Transverse colon (tissue), 4 donors: ENCODE results near the gene RAX. TPM values are rescaled to one million over a fixed set of nuclear protein-coding genes. Genes with fewer than 3 reads are reported as not detected.

ENCODE experiments used
- DNase-seq: peaks from one replicate; pipeline ENCODE4 v3.0.0-alpha.2; 2019
- H3K27ac ChIP-seq, 4 donors: fragments of 200-600 bp; sonication (generic); 2 replicates each; pipeline ENCODE4 v1.5.1; 2016 to 2018; ENCODE audit warnings: inconsistent platforms in 4 of 4
- H3K27me3 ChIP-seq: fragments of 200-600 bp; sonication (generic); 2 replicates; pipeline ENCODE4 v1.5.1; 2017; ENCODE audit warnings: inconsistent platforms
- H3K36me3 ChIP-seq, 4 donors: fragments of 200-600 bp; sonication (generic); 2 replicates each; pipeline ENCODE4 v1.5.1; 2017 to 2019; ENCODE audit warnings: inconsistent platforms in 4 of 4
- H3K4me1 ChIP-seq, 4 donors: fragments of 200-600 bp; sonication (generic); 2 replicates each; pipeline ENCODE4 v1.5.1; 2017 to 2020; ENCODE audit warnings: inconsistent platforms in 4 of 4
- H3K4me3 ChIP-seq, 4 donors: fragments of 200-600 bp; sonication (generic); 1 replicate in 1 of 4; 2 replicates in 3 of 4; pipeline versions ENCODE4 v1.5.1 to v1.6.1; 2017 to 2019; ENCODE audit warnings: inconsistent platforms in 4 of 4
- H3K9me3 ChIP-seq, 2 donors: fragments of 200-600 bp; sonication (generic); 2 replicates each; pipeline ENCODE4 v1.5.1; 2017 to 2019; ENCODE audit warnings: inconsistent platforms in 2 of 2
- EP300 ChIP-seq: sonication (generic); formaldehyde crosslinking; IDR thresholded peaks from one replicate; pipeline ENCODE4 v1.6.1; 2017; ENCODE audit warnings: antibody characterized with exemption, low read depth
- POLR2A ChIP-seq: fragments of 450-650 bp; IDR thresholded peaks from one replicate; pipeline ENCODE4 v1.6.1; 2016; ENCODE audit warnings: antibody characterized with exemption, mild to moderate bottlenecking, moderate library complexity
- POLR2AphosphoS5 ChIP-seq, 3 donors: sonication (generic); formaldehyde crosslinking; IDR thresholded peaks; one replicate each; pipeline ENCODE4 v1.6.1; 2016; ENCODE audit warnings: antibody characterized with exemption in 3 of 3
- WGBS, 2 donors: methylation state at CpG; one replicate each; pipeline ENCODE4 v1.1.5; 2018; ENCODE audit warnings: low coverage in 1 of 2; 5-methylcytosine and 5-hydroxymethylcytosine counted together
- in situ Hi-C, 4 donors: fragments of 200-750 bp; cut with MboI; loops; one replicate each; pipeline versions ENCODE4 v1.15.0 to v1.15.1; 2017; ENCODE audit warnings: low sequenced_read_pairs in 3 of 4, low pct_ligation_motif_present in 1 of 4, low pct_unique_long_range_greater_than_20kb in 1 of 4
- intact Hi-C: fragments of 100-400 bp; cut with DNase I; formaldehyde crosslinking; loops from one replicate; pipeline ENCODE4 v1.15.1; 2023; ENCODE audit warnings: low total_unique reads
- total RNA-seq, 4 donors: library from RNA; depleted of rRNA; stranded (reverse); fragments of >200 nt; gene quantifications; one replicate each; pipeline ENCODE4 v1.1.0, GENCODE V29; 2016
- TF ChIP-seq, protein P1 (sequence below), 5 experiments: fragments of 200-600 bp in 3 of 5; fragments of 450-650 bp in 2 of 5; sonication (generic) in 3 of 5; IDR thresholded peaks; 1 replicate in 2 of 5; 2 replicates in 3 of 5; pipeline ENCODE4 v1.5.1; 2016 to 2017; ENCODE audit warnings: antibody characterized with exemption in 5 of 5, inconsistent platforms in 3 of 5, mild to moderate bottlenecking in 2 of 5, moderate library complexity in 1 of 5

Gene RAX
- total RNA-seq, 4 donors from 2014 or later = not detected

DNA sequence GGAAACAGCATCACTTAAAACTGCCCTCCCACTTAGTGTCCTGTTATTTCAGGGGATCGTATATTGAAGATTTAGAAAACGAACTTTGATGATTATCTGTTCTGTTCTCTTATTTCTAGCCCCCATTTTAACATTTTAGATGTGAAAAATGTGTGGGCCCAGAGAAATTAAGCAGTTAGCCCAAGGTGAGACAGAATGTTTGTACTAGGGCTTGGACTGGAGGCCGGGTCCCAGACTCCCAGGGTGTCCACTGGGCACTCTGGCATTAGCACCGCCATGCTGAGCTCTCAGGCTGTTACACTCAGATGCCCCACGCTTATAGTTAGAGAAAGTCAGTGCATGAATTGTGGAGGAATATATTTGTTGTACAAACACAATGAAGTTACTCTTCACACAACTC lies 5.5 kb upstream of the RAX start:
- WGBS, 2 donors = 65 to 79% methylated on average over 3 to 5 of the region's 5 CpGs
- Histone ChIP-seq H3K9me3 (no peaks in the 10 kb centered on the region), H3K4me1 (peaks cover 0 to 4% (median 1%) of the 10 kb centered on the region in 4 donors), H3K36me3 (no peaks in the 10 kb centered on the region), H3K27ac (no peak overlapping the region), H3K27me3 (peaks cover 72% of the 10 kb centered on the region), H3K4me3 (no peak overlapping the region)
- no peak for DNase-seq
- in situ Hi-C loops = no loop called here
- TF ChIP-seq, protein P1, sequence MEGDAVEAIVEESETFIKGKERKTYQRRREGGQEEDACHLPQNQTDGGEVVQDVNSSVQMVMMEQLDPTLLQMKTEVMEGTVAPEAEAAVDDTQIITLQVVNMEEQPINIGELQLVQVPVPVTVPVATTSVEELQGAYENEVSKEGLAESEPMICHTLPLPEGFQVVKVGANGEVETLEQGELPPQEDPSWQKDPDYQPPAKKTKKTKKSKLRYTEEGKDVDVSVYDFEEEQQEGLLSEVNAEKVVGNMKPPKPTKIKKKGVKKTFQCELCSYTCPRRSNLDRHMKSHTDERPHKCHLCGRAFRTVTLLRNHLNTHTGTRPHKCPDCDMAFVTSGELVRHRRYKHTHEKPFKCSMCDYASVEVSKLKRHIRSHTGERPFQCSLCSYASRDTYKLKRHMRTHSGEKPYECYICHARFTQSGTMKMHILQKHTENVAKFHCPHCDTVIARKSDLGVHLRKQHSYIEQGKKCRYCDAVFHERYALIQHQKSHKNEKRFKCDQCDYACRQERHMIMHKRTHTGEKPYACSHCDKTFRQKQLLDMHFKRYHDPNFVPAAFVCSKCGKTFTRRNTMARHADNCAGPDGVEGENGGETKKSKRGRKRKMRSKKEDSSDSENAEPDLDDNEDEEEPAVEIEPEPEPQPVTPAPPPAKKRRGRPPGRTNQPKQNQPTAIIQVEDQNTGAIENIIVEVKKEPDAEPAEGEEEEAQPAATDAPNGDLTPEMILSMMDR (IDR thresholded peaks at IDR 0.05) = no peak
- no peak for TF ChIP-seq EP300
- no peak for TF ChIP-seq POLR2AphosphoS5 (IDR thresholded peaks at IDR 0.05)
- no peak for TF ChIP-seq POLR2A
- intact Hi-C loops = no loop called here

GRCh38 chr18:59276047-59276446 lies 2.8 kb upstream of the RAX start:
- in situ Hi-C loops (no loop called here), intact Hi-C loops (no loop called here)
- H3K36me3 ChIP-seq = no peaks in the 10 kb centered on the region
- H3K4me1 ChIP-seq = peaks cover 7 to 19% (median 10%) of the 10 kb centered on the region in 4 donors
- H3K4me3 ChIP-seq = no peak overlapping the region
- no peaks in the 10 kb centered on the region for H3K9me3 ChIP-seq
- H3K27me3 ChIP-seq = peaks cover 98% of the 10 kb centered on the region
- DNase-seq = no peak
- no peak overlapping the region for H3K27ac ChIP-seq
- 12 to 36% methylated on average over 4 to 5 of the region's 5 CpGs for WGBS, 2 donors
- TF ChIP-seq, protein P1 (IDR thresholded peaks at IDR 0.05) = no peak
- TF ChIP-seq POLR2A (no peak), EP300 (no peak), POLR2AphosphoS5 (IDR thresholded peaks at IDR 0.05) (no peak)

DNA sequence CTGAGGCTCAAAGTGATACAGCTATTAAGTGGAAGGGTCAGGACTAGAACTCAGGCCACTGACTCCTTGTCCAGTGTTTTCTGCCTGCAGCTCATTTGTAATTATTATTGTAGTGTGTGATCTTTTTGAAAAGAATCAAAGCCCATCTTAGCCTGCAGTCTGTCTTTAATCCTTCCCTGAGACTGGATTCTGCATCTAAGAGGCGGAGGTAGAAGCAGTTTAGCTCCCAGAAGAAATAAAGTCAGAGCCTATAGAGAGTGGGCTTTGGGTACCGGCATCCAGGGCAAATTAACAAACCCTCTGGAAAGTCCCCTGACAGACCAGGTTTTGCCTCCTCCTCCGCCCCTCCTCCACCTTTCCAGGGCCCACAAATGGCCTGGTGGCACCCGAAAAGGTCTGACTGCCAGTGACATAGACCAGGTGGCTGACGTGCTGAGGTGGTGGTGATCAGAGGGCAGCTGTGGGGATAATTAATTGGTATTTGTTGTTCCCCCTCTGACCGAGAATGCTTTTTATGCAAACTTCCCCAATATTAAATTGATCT lies 2.2 kb upstream of the RAX start:
- intact Hi-C loops = no loop called here
- no peak for TF ChIP-seq EP300
- no peak for TF ChIP-seq POLR2A
- Histone ChIP-seq H3K36me3 (no peaks in the 10 kb centered on the region), H3K27me3 (peaks cover 98% of the 10 kb centered on the region), H3K9me3 (no peaks in the 10 kb centered on the region), H3K27ac (no peak overlapping the region), H3K4me3 (no peak overlapping the region), H3K4me1 (peaks cover 7 to 19% (median 10%) of the 10 kb centered on the region in 4 donors)
- 24% methylated on average over 6 of the region's 6 CpGs; no CpG with 5 or more reads in 1 of the 2 donors for WGBS, 2 donors
- in situ Hi-C loops = no loop called here
- no peak for DNase-seq

DNA sequence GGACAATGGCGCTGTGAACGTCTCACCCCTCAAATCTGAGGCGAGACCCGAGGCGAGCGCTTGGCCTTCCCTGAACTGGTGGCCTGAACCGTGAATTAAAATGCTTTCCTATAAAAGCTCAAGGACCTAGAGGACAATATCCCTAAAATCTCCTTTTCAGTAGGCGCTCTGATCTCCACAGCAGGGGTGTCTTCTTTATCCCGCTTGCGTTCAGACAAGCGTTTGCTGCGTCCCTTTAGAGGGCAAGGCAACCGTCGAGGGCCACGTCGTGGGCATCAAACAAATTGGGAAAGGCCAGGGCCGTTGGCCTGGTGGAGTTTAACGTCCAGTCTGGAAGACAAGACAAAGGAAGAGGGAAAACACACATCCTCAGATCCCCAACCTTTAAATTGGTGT lies 1.3 kb upstream of the RAX start:
- Histone ChIP-seq H3K36me3 (no peaks in the 10 kb centered on the region), H3K9me3 (no peaks in the 10 kb centered on the region), H3K4me3 (no peak overlapping the region), H3K27me3 (peaks cover 98% of the 10 kb centered on the region), H3K27ac (no peak overlapping the region), H3K4me1 (peaks cover 7 to 19% (median 10%) of the 10 kb centered on the region in 4 donors)
- DNase-seq = no peak
- WGBS, 2 donors = 33% methylated on average over 18 of the region's 18 CpGs; no CpG with 5 or more reads in 1 of the 2 donors
- in situ Hi-C loops = no loop called here
- intact Hi-C loops = no loop called here
- TF ChIP-seq POLR2AphosphoS5 (IDR thresholded peaks at IDR 0.05) = no peak
- TF ChIP-seq, protein P1 (IDR thresholded peaks at IDR 0.05) = no peak
